Lower lobe of right lung (tissue), 2 donors: ENCODE results near the gene OR4D1. TPM values are rescaled to one million over a fixed set of nuclear protein-coding genes. Genes with fewer than 3 reads are reported as not detected.
A peak's percentile ranks its signal among the peaks of the same experiment; 100 is the strongest.

Source experiments
- ATAC-seq, 2 donors: fragments of 200-7000 bp; cut with Tn5 transposase; one replicate each; pipeline ENCODE4 v1.9.1; 2020 to 2022; ENCODE audit warnings: mild to moderate bottlenecking in 2 of 2, moderate library complexity in 2 of 2
- DNase-seq: peaks from one replicate; pipeline ENCODE4 v3.0.0-alpha.2; 2020
- H3K27ac ChIP-seq: fragments of 200-600 bp; one replicate; pipeline ENCODE4 v1.8.0; 2022
- H3K27me3 ChIP-seq: fragments of 200-600 bp; one replicate; pipeline ENCODE4 v1.8.0; 2022; ENCODE audit warnings: low read depth
- H3K36me3 ChIP-seq: fragments of 200-600 bp; one replicate; pipeline ENCODE4 v1.8.0; 2022; ENCODE audit warnings: mild to moderate bottlenecking
- H3K4me1 ChIP-seq: fragments of 200-600 bp; one replicate; pipeline ENCODE4 v1.8.0; 2022
- H3K4me3 ChIP-seq: fragments of 200-600 bp; one replicate; pipeline ENCODE4 v1.8.0; 2022; ENCODE audit warnings: mild to moderate bottlenecking
- H3K9me3 ChIP-seq: fragments of 200-600 bp; one replicate; pipeline ENCODE4 v1.8.0; 2022
- CTCF ChIP-seq: fragments of 200-600 bp; IDR thresholded peaks from one replicate; pipeline ENCODE4 v1.8.0; 2022; ENCODE audit warnings: antibody characterized with exemption, mild to moderate bottlenecking
- intact Hi-C: fragments of 100-400 bp; cut with DNase I; formaldehyde crosslinking; loops from one replicate; pipeline ENCODE4 v1.11.0; 2022
- total RNA-seq: library from RNA; stranded (reverse); fragmentation: NEBNext Ultra II Directional; extraction: Animal tissue kit (Norgen Biotek cat#: 25700); gene quantifications from one replicate; pipeline ENCODE4 v1.2.1, GENCODE V29; 2021
- donor health status: DM: no; HTN: yes; CAD: no; lungs with severe emphysema.

OR4D1 gene
- total RNA-seq, 1 donor from 2014 or later, result not detected

- no peak overlapping the region for H3K27ac ChIP-seq
- H3K4me1 ChIP-seq, result no peaks in the 10 kb centered on the region
- intact Hi-C loops, result no loop called here
- DNase-seq (no peak), ATAC-seq (no peak)
- TF ChIP-seq CTCF, result no peak
- no peaks in the 10 kb centered on the region for H3K9me3 ChIP-seq
- no peak overlapping the region for H3K4me3 ChIP-seq
- H3K36me3 ChIP-seq, result peaks cover 20% of the 10 kb centered on the region
- no peaks in the 10 kb centered on the region for H3K27me3 ChIP-seq
Observed at GRCh38 chr17:58204796-58205195, 56.6 kb downstream of the OR4D1 start.

GRCh38 chr17:58205936-58206335 is 57.8 kb downstream of the OR4D1 start:
- H3K27me3 ChIP-seq, result no peaks in the 10 kb centered on the region
- ATAC-seq (no peak), DNase-seq (no peak)
- no peak overlapping the region for H3K4me3 ChIP-seq
- intact Hi-C loops, result no loop called here
- H3K27ac ChIP-seq, result no peak overlapping the region
- no peaks in the 10 kb centered on the region for H3K4me1 ChIP-seq
- H3K36me3 ChIP-seq, result peaks cover 31% of the 10 kb centered on the region
- TF ChIP-seq CTCF, result no peak
- no peaks in the 10 kb centered on the region for H3K9me3 ChIP-seq

- Histone ChIP-seq H3K27ac (no peak overlapping the region), H3K9me3 (no peaks in the 10 kb centered on the region), H3K4me3 (no peak overlapping the region), H3K27me3 (no peaks in the 10 kb centered on the region), H3K36me3 (peaks cover 46% of the 10 kb centered on the region), H3K4me1 (no peaks in the 10 kb centered on the region)
- TF ChIP-seq CTCF, result no peak
- no peak for DNase-seq
- intact Hi-C loops, result no loop called here
- ATAC-seq, result no peak
Observed at GRCh38 chr17:58207451-58207850, 59.3 kb downstream of the OR4D1 start.

GRCh38 chr17:58208344-58208743 is 60.2 kb downstream of the OR4D1 start:
- DNase-seq (no peak), ATAC-seq (peak in 1 of 2 donors; percentile 69)
- no peaks in the 10 kb centered on the region for H3K4me1 ChIP-seq
- no peak overlapping the region for H3K4me3 ChIP-seq
- H3K36me3 ChIP-seq, result peaks cover 55% of the 10 kb centered on the region
- H3K27me3 ChIP-seq, result no peaks in the 10 kb centered on the region
- intact Hi-C loops, result no loop called here
- peak overlapping the region; percentile 24 for H3K27ac ChIP-seq
- H3K9me3 ChIP-seq, result no peaks in the 10 kb centered on the region
- no peak for TF ChIP-seq CTCF

Other genes with a start within 250 kb of the OR4D1 start
- 42.8 TPM for gene CUEDC1, start 193.0 kb upstream of the OR4D1 start, total RNA-seq
- 73.5 TPM for gene VEZF1, start 160.1 kb upstream of the OR4D1 start, total RNA-seq
- gene SRSF1, start 141.1 kb upstream of the OR4D1 start, total RNA-seq, result 159 TPM
- gene DYNLL2, start 65.0 kb upstream of the OR4D1 start, total RNA-seq, result 33.8 TPM
- not detected for gene OR4D2, start 18.6 kb downstream of the OR4D1 start, total RNA-seq
- gene EPX, start 44.3 kb downstream of the OR4D1 start, total RNA-seq, result not detected
- 20.1 TPM for gene MKS1, start 70.9 kb downstream of the OR4D1 start, total RNA-seq
- gene LPO, start 90.2 kb downstream of the OR4D1 start, total RNA-seq, result not detected
- gene MPO, start 132.6 kb downstream of the OR4D1 start, total RNA-seq, result 1.1 TPM
- gene TSPOAP1, start 180.4 kb downstream of the OR4D1 start, total RNA-seq, result 20.2 TPM
- 82.4 TPM for gene SUPT4H1, start 203.8 kb downstream of the OR4D1 start, total RNA-seq